Camera-type eye (tissue), 1 donor: ENCODE measurements around the gene PDZD8. TPM values are rescaled to one million over a fixed set of nuclear protein-coding genes. Genes with fewer than 3 reads are reported as not detected.

Source experiments
- total RNA-seq: library from RNA; depleted of rRNA; stranded (reverse); fragments of >200 nt; gene quantifications from one replicate; pipeline ENCODE4 v1.2.3, GENCODE V29; 2014

PDZD8 gene
- total RNA-seq, result 34.7 TPM

GRCh38 chr10:117375360-117376178 lies at the start of gene PDZD8:
TSS of gene PDZD8 (minus strand) at chr10:117375440. CDS start at chr10:117375227, 213 bp downstream.

DNA sequence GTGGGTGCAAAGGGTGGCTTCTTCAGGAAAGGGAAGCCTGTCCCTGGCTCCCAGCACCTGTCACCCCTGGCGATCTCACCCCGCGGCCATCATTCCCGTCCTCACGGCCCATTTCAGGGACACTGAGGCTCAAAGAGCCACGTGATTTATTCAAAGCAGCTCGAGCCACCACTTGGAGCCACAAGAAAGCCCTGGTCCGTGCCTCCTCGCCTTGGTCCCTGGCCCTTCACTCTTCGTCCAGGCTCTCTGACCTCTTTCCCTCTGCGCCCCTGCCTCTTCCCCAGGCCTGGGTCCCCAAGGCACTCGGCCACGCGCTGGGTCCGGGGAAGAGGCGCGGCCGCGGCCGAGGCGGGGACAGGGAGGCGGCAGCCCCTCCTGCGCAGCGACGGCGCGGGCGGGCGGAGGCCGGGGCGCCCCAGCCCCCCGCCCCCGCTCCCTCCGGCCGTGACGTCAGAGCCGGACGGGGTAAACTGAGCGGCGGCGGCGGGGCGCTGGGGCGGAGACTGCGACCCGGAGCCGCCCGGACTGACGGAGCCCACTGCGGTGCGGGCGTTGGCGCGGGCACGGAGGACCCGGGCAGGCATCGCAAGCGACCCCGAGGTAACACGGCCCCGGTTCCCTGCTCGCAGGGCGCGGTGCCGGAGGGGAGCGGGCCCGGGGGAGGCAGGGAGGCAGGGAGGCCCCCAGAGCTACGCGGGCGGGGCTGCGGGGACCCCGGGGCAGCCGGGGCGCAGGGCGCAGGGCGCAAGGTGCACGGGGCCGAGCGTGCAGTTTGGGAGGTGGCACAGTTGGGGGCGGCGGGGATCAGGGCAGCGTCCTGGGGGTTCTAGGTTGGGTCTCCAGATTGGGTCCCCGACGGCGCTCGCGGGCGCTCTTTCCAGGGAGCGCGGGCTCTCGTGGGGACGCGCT lies 134.4 kb downstream of the PDZD8 start, which contains the start of gene SLC18A2:
Gene SLC18A2, plus strand, starts transcription at position 494 of the 909 bp plus-strand sequence. CDS start 580 bp downstream, outside the sequence.

Other genes starting within 250 kb of the PDZD8 start
- 0.33 TPM for gene VAX1, start 237.2 kb downstream of the PDZD8 start, total RNA-seq
- gene KCNK18, start 178.0 kb downstream of the PDZD8 start, total RNA-seq, result not detected
- gene SLC18A2, start 134.3 kb downstream of the PDZD8 start, total RNA-seq, result 7.0 TPM
- 5.0 TPM for gene EMX2, start 167.3 kb upstream of the PDZD8 start, total RNA-seq